Ascending aorta (tissue), 2 donors: ENCODE results near the gene ARF4. TPM values are rescaled to one million over a fixed set of nuclear protein-coding genes. Genes with fewer than 3 reads are reported as not detected.
A peak's percentile ranks its signal among the peaks of the same experiment; 100 is the strongest.

Experiments used
- DNase-seq, 2 donors: peaks; one replicate each; pipeline ENCODE4 v3.0.0-alpha.2; 2019; ENCODE audit warnings: low spot score in 2 of 2
- H3K27ac ChIP-seq, 2 donors: fragments of 200-600 bp; sonication (generic); one replicate each; pipeline ENCODE4 v1.5.1; 2016 to 2017; ENCODE audit warnings: mild to moderate bottlenecking in 1 of 2
- H3K27me3 ChIP-seq: fragments of 200-600 bp; sonication (generic); one replicate; pipeline ENCODE4 v1.5.1; 2017
- H3K36me3 ChIP-seq, 2 donors: fragments of 200-600 bp; sonication (generic); one replicate each; pipeline ENCODE4 v1.5.1; 2016
- H3K4me1 ChIP-seq, 2 donors: fragments of 200-600 bp; sonication (generic); one replicate each; pipeline ENCODE4 v1.5.1; 2016 to 2017; ENCODE audit warnings: mild to moderate bottlenecking in 1 of 2
- H3K4me3 ChIP-seq, 2 donors: fragments of 200-600 bp; sonication (generic); one replicate each; pipeline ENCODE4 v1.5.1; 2016 to 2017; ENCODE audit warnings: mild to moderate bottlenecking in 1 of 2
- H3K9me3 ChIP-seq, 2 donors: fragments of 200-600 bp; sonication (generic); one replicate each; pipeline ENCODE4 v1.5.1; 2016
- CTCF ChIP-seq, 3 experiments: fragments of 200-600 bp in 2 of 3; fragments of 450-650 bp in 1 of 3; sonication (generic) in 2 of 3; IDR thresholded peaks; one replicate each; pipeline ENCODE4 v1.5.1; 2016 to 2019; ENCODE audit warnings: antibody characterized with exemption in 3 of 3, mild to moderate bottlenecking in 1 of 3, moderate library complexity in 1 of 3
- intact Hi-C: fragments of 100-400 bp; cut with DNase I; formaldehyde crosslinking; loops from one replicate; pipeline ENCODE4 v1.15.1; 2023
- total RNA-seq: library from RNA; depleted of rRNA; stranded (reverse); fragments of >200 nt; gene quantifications from one replicate; pipeline ENCODE4 v1.1.0, GENCODE V29; 2016

ARF4 gene
- total RNA-seq, 1 donor from 2014 or later, result 50.0 TPM

GRCh38 chr3:57555306-57555705 is 41.8 kb downstream of the ARF4 start:
- H3K27me3 ChIP-seq, result no peaks in the 10 kb centered on the region
- H3K36me3 ChIP-seq, result peaks cover 8 to 10% of the 10 kb centered on the region in 2 donors
- no peak for TF ChIP-seq CTCF (IDR thresholded peaks at IDR 0.05)
- H3K4me3 ChIP-seq, result peak overlapping the region; percentile 90
- peak overlapping the region; percentile 88 to 90 for H3K27ac ChIP-seq
- DNase-seq, result no peak
- peaks cover 3 to 18% of the 10 kb centered on the region in 2 donors for H3K4me1 ChIP-seq
- H3K9me3 ChIP-seq, result no peaks in the 10 kb centered on the region
- intact Hi-C loops, result loop anchor here (5.0 kb wide), 1 partner anchor 202 kb away; the partner anchor contains the start of gene SLMAP

- no peaks in the 10 kb centered on the region for H3K9me3 ChIP-seq
- H3K4me1 ChIP-seq, result peaks cover 0 to 8% of the 10 kb centered on the region in 2 donors
- no peak overlapping the region for H3K4me3 ChIP-seq
- H3K27me3 ChIP-seq, result no peaks in the 10 kb centered on the region
- peak overlapping the region in 1 of 2 donors; percentile 33 for H3K27ac ChIP-seq
- no peak for DNase-seq
- no peak for TF ChIP-seq CTCF (IDR thresholded peaks at IDR 0.05)
- intact Hi-C loops, result no loop called here
- no peaks in the 10 kb centered on the region for H3K36me3 ChIP-seq
Observed at GRCh38 chr3:57546616-57547015, 50.5 kb downstream of the ARF4 start.

- H3K4me3 ChIP-seq, result no peak overlapping the region
- DNase-seq, result peak in 1 of 2 donors; percentile 67
- intact Hi-C loops, result no loop called here
- H3K4me1 ChIP-seq, result peaks cover 0 to 8% of the 10 kb centered on the region in 2 donors
- H3K27me3 ChIP-seq, result no peaks in the 10 kb centered on the region
- H3K27ac ChIP-seq, result peak overlapping the region; percentile 33 to 39
- H3K9me3 ChIP-seq, result no peaks in the 10 kb centered on the region
- no peak for TF ChIP-seq CTCF (IDR thresholded peaks at IDR 0.05)
- no peaks in the 10 kb centered on the region for H3K36me3 ChIP-seq
Observed at GRCh38 chr3:57545636-57546268, 51.4 kb downstream of the ARF4 start.

- H3K4me3 ChIP-seq, result peak within 1 kb of the TSS; percentile 25 to 48
Observed at GRCh38 chr3:57544181-57545125, 52.7 kb downstream of the ARF4 start, which contains the start of gene DNAH12. Gene DNAH12, minus strand, starts transcription at chr3:57544344. Its CDS starts 1,474 bp downstream, at chr3:57542870.

GRCh38 chr3:57538465-57538864 is 58.7 kb downstream of the ARF4 start:
- H3K9me3 ChIP-seq, result no peaks in the 10 kb centered on the region
- intact Hi-C loops, result no loop called here
- no peak overlapping the region for H3K27ac ChIP-seq
- no peak for TF ChIP-seq CTCF (IDR thresholded peaks at IDR 0.05)
- H3K4me1 ChIP-seq, result no peaks in the 10 kb centered on the region
- DNase-seq, result no peak
- H3K27me3 ChIP-seq, result no peaks in the 10 kb centered on the region
- no peaks in the 10 kb centered on the region for H3K36me3 ChIP-seq
- H3K4me3 ChIP-seq, result no peak overlapping the region

More at GRCh38 chr3:57544181-57545125, 52.7 kb downstream of the ARF4 start, which contains the start of gene DNAH12:
- H3K27ac ChIP-seq, result no peak within 1 kb of the TSS
- no peaks in the 10 kb centered on the region for H3K9me3 ChIP-seq
- intact Hi-C loops, result no loop called here
- no peak for TF ChIP-seq CTCF (IDR thresholded peaks at IDR 0.05)
- H3K4me1 ChIP-seq, result peaks cover 0 to 8% of the 10 kb centered on the region in 2 donors
- DNase-seq, result no peak
- H3K27me3 ChIP-seq, result no peaks in the 10 kb centered on the region
- H3K36me3 ChIP-seq, result no peaks in the 10 kb centered on the region
